ENCODE measurements around the gene SYVN1.
"Not testable (repeated sequence)": the region's sequence is repeated elsewhere in the genome, so short reads cannot be mapped to it uniquely, and the experiment has no call there.

The SYVN1 gene

DNA sequence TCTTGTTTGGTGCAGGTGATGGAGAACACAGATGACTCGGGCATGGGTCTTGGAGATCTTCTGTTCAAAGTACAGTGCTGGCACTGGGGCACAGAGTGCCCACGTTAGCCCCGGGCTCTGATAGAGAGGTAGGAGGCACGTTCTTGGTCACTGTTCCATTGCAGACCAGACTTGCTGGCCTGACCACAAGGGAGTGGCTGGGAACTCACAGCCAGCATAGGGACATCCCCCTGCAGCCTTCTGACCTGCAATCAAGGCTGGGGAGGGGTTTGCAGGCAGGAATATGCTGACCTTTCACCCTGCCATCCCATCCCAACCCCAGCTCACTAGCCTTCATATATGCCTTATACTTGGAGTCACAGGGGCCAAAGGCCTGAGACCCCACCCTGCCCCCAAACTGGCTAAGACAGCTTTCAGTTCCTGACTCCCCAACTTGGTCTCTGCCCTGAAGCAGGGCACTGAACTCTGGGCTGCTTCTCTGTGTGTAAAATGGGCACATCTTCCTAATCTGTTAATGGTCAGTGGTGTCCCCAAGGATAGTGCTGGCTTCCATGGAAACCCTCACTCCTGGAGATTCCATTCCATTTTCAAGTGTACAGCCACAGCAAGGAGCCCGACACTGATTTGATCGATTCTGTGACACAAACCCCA lies 7.6 kb downstream of the SYVN1 start:
- no peak for DNase-seq

GRCh38 chr11:65125197-65126056 lies 8.9 kb downstream of the SYVN1 start:
- no peak for DNase-seq

GRCh38 chr11:65124480-65125196 lies 9.7 kb downstream of the SYVN1 start:
- no peak for DNase-seq

GRCh38 chr11:65121865-65122696 lies 12.2 kb downstream of the SYVN1 start, which contains the start of the genes FAU and MRPL49:
FAU (minus strand) TSS chr11:65122134; CDS start chr11:65121813, 321 bp downstream.
MRPL49 (plus strand) TSS chr11:65122321; CDS start chr11:65122347, 26 bp downstream.
- peak; percentile 95 for DNase-seq

DNA sequence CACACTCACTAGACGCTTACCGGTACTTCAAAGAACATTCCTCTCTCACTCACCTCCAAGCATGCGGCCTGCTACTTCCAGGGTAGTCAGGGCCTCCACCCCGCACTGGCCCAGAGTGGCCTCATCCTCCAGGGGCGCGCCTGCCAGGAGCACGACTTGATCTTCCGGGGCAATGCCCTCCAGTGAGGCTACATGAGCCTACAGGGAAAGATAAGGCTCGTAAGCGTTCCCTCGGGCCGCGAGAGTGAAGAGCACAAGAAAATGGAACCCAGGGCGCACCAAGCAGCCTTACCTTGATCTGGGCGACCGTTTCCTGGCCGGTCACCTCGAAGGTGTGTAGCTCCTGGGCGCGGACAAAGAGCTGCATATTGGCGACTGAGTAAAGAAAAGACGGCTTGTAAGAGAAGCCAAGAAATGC lies 12.9 kb downstream of the SYVN1 start:
- no peak for DNase-seq

- DNase-seq: no peak
These were observed 13.5 kb downstream of the SYVN1 start for GRCh38 chr11:65120831-65121230.

- no peak for DNase-seq
These were observed 14.7 kb downstream of the SYVN1 start for GRCh38 chr11:65119670-65119995.

- DNase-seq: not testable (repeated sequence)
These were observed 15.2 kb downstream of the SYVN1 start for GRCh38 chr11:65118891-65119669.

- no peak for DNase-seq
These were observed 16.1 kb downstream of the SYVN1 start for GRCh38 chr11:65118097-65118837.

GRCh38 chr11:65117206-65118096 lies 16.9 kb downstream of the SYVN1 start, which contains the start of gene ZNHIT2:
ZNHIT2 (minus strand) TSS chr11:65117701; CDS start chr11:65117653, 48 bp downstream.
- peak; percentile 89 for DNase-seq

- peak; percentile 45 for DNase-seq
These were observed 17.7 kb downstream of the SYVN1 start for GRCh38 chr11:65116370-65117205.

DNA sequence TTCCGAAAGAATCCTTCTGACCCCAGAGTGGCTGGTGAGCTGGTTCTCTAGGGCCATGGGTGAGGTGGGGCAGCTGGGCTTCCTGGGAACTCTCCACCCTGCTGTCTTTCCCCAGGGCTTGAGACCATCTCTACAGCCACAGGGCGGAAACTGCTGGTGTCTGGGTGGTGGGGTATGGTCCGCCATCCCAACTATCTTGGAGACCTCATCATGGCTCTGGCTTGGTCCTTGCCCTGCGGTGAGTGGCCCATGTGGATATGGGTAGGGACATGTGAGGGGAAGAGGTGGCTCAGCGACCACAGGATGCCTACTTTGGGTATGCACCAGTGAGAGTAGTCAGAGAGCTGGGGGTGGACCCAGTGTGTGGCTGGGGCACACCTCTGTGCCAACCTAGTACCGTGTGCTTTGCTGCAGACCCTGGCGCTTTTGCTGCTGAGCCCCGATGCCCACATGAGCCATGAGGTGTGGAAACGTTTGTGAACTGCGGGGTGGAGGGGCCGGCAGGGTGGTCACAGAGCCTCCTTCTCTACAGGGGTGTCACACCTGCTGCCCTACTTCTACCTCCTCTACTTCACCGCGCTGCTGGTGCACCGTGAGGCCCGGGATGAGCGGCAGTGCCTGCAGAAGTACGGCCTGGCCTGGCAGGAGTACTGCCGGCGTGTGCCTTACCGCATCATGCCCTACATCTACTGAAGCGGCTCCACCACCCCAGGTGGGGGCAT lies 18.8 kb downstream of the SYVN1 start:
- no peak for DNase-seq

GRCh38 chr11:65114538-65115171 lies 19.7 kb downstream of the SYVN1 start:
- no peak for DNase-seq

DNA sequence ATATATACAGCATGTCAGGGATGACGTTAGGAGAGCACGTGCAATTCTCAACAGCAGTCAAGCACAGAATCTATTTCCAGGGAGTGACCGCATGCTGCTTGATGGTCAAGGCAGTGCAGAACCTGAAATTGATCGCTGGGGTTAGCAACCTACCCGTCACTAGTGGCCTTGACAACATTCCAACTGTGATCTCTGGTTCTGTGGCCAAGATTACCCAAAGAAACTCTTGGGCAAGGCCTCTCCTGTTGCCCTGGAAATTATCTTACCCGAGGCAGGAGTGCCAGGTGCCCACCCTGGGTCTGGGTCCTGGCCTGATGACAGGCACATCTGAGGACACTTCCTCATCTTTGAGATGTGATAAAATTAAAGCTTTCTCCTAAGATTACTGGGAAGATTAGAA lies 20.5 kb downstream of the SYVN1 start:
- no peak for DNase-seq

DNA sequence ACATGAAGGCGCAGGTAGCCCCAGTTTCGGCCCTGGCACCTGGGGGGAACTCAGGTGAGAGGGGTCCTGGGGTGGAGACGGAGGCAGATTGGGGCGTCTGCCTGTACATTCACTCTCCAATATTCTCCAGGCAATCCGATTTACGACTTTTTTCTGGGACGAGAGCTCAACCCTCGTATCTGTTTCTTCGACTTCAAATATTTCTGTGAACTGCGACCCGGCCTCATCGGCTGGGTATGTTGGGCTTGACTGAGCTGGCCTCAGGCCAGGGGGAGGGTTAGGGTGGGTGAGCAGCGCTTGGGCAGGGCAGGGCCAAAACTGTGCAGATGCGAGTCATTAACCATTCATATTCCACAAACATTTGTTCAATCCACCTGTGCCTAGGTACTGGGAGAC lies 21.0 kb downstream of the SYVN1 start:
- no peak for DNase-seq

- peak; percentile 60 for DNase-seq
These were observed 21.6 kb downstream of the SYVN1 start for GRCh38 chr11:65112546-65113360.
